Measurements from ENCODE around the gene NEMP1.

NEMP1 gene

DNA sequence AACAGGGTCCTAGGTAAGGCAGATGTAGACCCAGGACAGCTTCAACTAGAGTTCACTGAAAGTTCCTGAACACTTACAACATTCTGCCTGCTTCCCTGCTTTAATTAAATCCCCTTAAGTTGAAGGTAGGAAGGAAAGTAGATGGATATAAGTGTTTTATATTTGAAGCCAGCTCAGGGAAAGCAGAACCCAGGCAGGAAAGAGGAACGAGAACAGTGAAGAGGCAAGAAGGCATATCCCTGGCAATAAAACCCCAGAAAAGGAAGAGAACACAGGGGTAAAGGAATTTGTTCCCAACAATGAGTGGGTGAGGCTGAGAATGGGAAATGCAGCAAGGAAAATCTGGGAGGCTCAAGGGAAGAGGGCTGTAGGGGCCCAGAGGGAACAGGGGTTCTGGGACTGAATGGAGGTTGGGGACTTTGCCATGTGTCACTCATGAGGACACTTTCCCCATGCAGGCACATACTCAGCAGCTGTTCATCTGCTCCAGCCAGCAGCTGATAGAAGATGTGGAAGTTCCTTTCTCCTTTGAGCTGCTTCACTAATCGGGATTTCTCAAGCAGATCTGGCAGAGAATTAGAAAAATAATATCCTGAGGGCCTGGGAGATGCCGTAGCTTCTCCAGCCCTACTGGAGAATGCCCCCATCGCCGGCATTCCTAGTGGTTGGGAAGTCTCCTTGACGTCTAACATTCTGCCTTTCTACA, 32.4 kb downstream of the NEMP1 start:
- TF ChIP-seq, protein P1, sequence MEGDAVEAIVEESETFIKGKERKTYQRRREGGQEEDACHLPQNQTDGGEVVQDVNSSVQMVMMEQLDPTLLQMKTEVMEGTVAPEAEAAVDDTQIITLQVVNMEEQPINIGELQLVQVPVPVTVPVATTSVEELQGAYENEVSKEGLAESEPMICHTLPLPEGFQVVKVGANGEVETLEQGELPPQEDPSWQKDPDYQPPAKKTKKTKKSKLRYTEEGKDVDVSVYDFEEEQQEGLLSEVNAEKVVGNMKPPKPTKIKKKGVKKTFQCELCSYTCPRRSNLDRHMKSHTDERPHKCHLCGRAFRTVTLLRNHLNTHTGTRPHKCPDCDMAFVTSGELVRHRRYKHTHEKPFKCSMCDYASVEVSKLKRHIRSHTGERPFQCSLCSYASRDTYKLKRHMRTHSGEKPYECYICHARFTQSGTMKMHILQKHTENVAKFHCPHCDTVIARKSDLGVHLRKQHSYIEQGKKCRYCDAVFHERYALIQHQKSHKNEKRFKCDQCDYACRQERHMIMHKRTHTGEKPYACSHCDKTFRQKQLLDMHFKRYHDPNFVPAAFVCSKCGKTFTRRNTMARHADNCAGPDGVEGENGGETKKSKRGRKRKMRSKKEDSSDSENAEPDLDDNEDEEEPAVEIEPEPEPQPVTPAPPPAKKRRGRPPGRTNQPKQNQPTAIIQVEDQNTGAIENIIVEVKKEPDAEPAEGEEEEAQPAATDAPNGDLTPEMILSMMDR (IDR thresholded peaks at IDR 0.05; ENCODE audit: control insufficient read depth, insufficient read depth, low read depth, low read length, missing control alignments) = no peak
- DNase-seq (ENCODE audit: low read depth) = no peak
- H3K4me3 ChIP-seq (ENCODE audit: control insufficient read depth, low read depth, low read length) = no peak overlapping the region

DNA sequence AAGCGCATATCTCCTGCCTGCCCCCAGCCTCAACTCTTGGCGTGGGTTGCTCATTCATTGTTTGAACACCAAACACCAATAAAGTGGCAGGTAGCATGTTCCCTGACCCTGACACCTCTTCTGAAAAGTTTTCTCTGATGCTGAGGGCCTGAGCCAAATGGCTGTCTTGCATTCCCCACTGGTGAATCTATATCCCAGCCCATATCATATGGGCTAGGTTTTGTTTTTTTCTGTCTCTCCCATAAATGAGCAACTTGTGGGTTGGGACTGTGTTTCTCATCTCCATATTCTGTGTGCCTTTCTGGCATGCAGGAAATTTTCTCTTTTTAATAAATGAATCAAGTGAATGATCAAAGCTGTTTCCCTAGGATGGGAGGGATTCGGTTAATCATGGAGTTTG, 33.7 kb downstream of the NEMP1 start:
- no peak overlapping the region for H3K4me3 ChIP-seq (ENCODE audit: control insufficient read depth, low read depth, low read length)
- no peak for DNase-seq (ENCODE audit: low read depth)
- TF ChIP-seq, protein P1 (IDR thresholded peaks at IDR 0.05; ENCODE audit: control insufficient read depth, insufficient read depth, low read depth, low read length, missing control alignments) = no peak

DNA sequence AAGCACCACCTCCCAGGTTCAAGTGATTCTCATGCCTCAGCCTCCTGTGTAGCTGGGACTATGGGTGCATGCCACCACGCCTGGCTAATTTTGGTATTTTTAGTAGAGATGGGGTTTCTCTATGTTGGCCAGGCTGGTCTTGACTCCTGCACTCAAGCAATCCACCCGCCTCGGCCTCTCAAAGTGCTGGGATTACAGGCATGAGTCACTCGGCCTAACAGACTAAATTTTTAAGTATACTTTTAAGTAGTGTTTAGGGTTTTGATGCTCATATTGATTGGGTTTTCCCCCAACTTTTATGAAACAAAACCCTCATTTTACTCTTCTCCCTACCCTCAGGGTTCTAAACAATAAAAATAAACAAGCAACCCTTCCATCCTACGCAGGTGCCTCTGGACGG, 34.1 kb downstream of the NEMP1 start:
- TF ChIP-seq, protein P1 (IDR thresholded peaks at IDR 0.05; ENCODE audit: control insufficient read depth, insufficient read depth, low read depth, low read length, missing control alignments) = no peak
- DNase-seq (ENCODE audit: low read depth) = no peak
- H3K4me3 ChIP-seq (ENCODE audit: control insufficient read depth, low read depth, low read length) = no peak overlapping the region

DNA sequence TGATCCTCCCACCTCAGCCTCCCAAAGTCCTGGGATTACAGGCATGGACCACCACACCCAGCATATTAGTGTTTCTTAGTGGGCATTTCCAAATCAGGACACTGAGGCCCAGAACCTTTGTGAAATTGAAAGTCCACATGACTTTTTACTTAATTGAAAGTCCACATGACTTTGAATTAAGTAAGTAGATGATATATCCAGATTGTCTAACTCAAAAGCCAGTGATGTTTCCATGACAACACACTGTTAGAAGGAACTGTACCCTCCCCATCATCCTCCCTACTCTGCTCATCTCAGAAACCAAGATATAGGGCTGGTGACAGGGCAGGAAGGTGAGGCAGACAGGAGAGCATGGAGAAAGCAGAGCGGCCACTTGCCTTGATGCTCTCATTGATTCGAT, 35.9 kb downstream of the NEMP1 start:
- H3K4me3 ChIP-seq (ENCODE audit: control insufficient read depth, low read depth, low read length) = no peak overlapping the region
- TF ChIP-seq, protein P1 (IDR thresholded peaks at IDR 0.05; ENCODE audit: control insufficient read depth, insufficient read depth, low read depth, low read length, missing control alignments) = no peak
- no peak for DNase-seq (ENCODE audit: low read depth)

DNA sequence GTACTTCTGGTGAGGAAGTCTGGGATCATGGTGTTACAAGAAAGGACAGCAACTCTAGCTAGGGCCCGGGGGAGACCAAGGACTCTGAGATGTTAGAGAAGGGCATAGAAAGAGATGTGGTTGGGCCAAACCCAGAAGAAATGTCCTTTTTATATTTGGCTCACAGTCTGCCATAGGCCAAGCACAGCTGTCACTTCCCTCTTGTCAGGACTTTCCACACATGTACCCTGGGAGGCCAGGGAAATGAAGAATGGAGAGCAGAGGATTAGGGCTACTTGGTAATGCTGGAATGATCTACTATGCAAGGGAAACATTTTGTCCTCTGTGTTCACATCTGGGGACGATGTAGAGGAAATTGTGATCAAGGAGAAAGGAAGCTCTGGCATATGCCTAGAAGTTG, 37.8 kb downstream of the NEMP1 start:
- DNase-seq (ENCODE audit: low read depth) = no peak
- H3K4me3 ChIP-seq (ENCODE audit: control insufficient read depth, low read depth, low read length) = no peak overlapping the region
- TF ChIP-seq, protein P1 (IDR thresholded peaks at IDR 0.05; ENCODE audit: control insufficient read depth, insufficient read depth, low read depth, low read length, missing control alignments) = no peak

DNA sequence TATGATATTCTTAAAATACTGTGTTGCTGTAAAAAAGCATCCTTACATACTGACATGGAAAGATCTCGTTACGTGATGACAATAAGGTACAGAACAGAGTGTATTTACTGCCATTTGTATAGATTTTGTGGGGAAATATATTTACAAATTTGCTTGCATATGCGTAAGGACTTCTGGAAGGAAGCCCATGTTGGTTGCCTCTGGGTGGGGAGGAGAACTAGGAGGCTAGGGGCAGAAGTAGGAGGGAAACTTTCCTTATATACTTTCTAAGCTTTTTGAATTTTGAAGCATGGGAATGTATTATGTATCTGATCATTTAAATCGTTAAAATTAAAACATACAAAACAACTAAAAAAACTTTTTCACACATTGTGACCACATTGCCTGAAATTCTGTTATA, 38.4 kb downstream of the NEMP1 start:
- no peak overlapping the region for H3K4me3 ChIP-seq (ENCODE audit: control insufficient read depth, low read depth, low read length)
- TF ChIP-seq, protein P1 (IDR thresholded peaks at IDR 0.05; ENCODE audit: control insufficient read depth, insufficient read depth, low read depth, low read length, missing control alignments) = no peak
- DNase-seq (ENCODE audit: low read depth) = no peak
